Esophagus mucosa (tissue), 1 donor: Measurements from ENCODE around the gene CBX7. TPM values are rescaled to one million over a fixed set of nuclear protein-coding genes. Genes with fewer than 3 reads are reported as not detected.
"Not testable (repeated sequence)": the region's sequence is repeated elsewhere in the genome, so short reads cannot be mapped to it uniquely, and the experiment has no call there.

Source experiments
- ATAC-seq: fragments of 200-7000 bp; cut with Tn5 transposase; one replicate; pipeline ENCODE4 v1.9.1; 2020
- total RNA-seq: library from RNA; stranded (reverse); gene quantifications from one replicate; pipeline ENCODE4 v1.2.4, GENCODE V29; 2023
- donor health status: DM: yes; HTN: yes; CAD: no.

Gene CBX7
- total RNA-seq, 1 donor from 2014 or later, result 4.5 TPM

- no peak for ATAC-seq
Measured at GRCh38 chr22:39173787-39174497, 21.5 kb upstream of the CBX7 start.

GRCh38 chr22:39173050-39173706, 20.7 kb upstream of the CBX7 start:
- no peak for ATAC-seq

DNA sequence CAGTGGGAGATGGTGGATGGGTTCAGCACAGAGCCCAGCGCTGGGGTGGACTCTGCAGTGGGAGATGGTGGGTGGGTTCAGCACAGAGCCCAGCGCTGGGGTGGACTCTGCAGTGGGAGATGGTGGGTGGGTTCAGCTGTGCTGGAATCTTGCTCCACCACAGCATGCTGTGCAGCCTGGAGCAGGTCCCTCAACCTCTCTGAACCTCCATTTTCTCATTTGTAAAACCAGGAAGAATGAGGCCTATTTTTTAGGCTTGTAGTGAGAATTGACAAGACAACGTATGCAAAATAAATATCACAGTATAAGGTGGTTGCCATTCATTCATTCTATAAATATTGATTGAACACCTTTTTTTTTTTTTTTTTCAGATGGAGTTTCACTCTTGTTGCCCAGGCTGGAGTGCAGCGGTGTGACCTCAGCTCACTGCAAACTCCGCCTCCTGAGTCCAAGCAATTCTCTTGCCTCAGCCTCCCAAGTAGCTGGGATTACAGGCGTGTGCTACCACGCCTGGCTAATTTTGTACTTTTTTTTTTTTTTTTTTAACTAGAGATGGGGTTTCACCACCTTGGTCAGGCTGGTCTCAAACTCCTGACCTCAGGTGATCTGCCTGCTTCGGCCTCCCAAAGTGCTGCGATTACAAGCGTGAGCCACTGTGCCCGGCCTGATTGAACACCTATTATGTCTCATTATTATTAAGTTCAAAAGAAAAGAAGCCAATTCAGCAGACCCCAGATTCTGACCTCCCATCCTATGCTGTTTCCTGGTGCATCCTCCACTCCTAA, 20.0 kb upstream of the CBX7 start:
- ATAC-seq, result not testable (repeated sequence)

DNA sequence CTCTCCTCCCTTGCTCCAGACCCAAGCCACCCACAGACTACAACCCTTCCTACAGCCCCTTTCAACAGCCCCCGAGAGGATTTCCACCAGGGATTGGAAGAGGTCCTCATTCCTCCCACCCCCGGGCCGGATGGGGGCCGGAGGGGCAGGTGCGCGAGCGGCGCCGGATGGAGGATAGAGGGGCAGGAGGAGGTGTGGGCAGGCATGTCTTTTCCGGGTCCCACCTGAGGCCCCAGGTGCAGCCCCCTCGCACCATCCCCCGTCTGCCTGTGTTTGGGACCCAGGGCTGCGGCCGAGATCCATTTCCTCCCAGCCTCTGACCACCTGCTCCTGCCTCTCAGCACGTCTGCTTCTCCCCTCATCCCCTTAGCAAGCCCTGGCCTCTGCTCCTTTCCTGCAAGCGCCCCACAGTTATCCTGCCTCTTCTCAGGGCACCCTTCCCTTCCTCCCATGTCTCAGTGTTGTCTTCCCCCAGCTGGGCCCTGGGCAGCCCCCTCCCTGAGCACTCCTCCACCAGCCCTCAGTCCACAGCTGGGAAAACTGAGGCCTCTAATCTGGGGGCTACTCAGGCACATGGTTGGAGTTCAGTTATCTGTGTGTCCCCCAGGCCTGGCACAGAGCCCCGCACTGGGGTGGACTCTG, 19.3 kb upstream of the CBX7 start:
- no peak for ATAC-seq

DNA sequence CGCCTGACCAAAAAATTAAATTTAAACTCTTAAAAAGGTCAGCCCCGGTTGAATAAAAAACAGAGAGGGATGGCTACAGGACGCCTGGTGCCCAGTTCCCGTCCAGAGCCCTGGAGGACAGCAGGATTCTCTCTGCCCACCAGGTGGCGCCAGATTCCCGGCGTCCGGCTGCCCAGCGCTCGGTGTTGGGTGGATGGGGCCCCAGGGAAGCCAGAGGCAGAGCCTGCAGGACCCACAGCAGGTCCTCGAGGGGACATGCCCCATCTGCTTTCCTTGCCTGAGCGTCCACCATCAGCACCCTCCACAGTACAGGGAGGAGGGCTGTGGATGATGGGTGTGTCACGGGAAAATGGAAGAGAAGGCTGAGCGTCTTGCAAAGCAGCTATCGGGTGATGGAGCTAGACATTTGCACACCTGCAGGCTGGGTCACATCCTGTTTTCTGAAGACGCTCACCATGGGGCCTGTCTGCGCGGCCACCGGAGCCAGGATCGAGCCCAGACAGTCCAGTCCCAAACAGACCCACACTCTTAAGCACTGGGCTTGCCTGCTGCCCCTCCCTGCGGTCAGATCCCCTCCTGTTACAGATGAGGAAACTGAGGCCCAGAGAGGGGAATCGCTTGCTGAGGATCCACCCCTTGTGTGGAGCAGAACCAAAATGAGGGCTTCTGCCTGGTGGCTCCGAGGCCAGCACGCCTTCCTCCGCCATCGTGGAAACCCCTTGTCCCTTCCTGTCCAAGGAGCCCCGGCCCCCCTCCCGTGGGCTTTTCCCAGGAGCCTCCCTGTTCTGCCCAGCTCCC, 18.5 kb upstream of the CBX7 start:
- ATAC-seq, result peak; percentile 78

DNA sequence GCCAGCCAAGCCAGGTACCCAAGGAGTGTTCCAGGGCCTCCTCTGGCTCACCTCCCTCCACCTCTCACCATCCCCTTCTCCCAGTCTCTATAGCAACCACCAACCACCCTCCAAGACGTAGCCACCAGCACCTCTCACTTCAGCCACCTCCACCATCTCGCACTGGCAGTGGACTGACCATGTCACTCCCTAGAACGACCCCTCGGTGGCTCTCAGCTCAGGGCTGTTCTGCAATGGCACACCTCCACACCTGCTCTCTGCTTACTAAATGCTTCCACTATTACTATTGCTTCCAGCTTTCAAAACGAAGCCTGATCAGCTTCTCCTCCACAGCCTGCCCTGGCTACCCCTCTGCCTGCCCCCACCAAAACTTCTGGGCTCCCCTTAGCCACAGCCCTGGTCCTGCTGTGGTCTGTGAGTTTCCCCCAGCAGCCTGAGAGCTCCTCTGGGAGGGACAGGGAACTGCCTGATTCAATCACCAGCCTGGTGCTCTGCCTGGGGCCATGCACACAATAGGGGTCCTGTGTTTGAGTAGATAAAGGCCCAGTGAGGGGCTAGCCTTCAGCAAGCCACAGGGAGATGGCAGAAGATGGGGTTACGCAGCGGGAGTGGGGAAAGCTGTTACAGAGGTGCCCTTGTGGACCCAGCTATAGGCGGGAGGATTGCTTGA, 17.5 kb upstream of the CBX7 start:
- ATAC-seq, result no peak

DNA sequence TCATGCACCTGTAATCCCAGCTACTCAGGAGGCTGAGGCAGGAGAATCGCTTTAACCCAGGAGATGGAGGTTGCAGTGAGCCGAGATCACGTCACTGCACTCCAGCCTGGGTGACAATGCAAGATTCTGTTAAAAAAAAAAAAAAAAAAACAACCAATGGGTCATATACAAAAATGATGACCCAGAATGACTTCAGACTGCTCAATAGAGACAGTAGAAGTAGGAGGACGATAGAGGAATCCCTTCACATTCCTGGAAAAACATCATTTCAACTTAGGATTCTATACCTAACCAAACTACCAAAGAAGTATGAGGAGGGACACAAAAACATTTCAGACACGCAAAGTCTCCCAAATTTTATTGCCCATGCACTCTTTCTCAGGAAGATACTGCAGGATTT, 14.1 kb upstream of the CBX7 start:
- ATAC-seq, result no peak

GRCh38 chr22:39156093-39156492, 3.6 kb upstream of the CBX7 start:
- not testable (repeated sequence) for ATAC-seq

GRCh38 chr22:39155421-39155820, 2.9 kb upstream of the CBX7 start:
- ATAC-seq, result no peak

GRCh38 chr22:39153220-39153717, 789 bp upstream of the CBX7 start:
- peak; percentile 2 for ATAC-seq

GRCh38 chr22:39152024-39152510, 413 bp downstream of the CBX7 start:
- ATAC-seq, result no peak

DNA sequence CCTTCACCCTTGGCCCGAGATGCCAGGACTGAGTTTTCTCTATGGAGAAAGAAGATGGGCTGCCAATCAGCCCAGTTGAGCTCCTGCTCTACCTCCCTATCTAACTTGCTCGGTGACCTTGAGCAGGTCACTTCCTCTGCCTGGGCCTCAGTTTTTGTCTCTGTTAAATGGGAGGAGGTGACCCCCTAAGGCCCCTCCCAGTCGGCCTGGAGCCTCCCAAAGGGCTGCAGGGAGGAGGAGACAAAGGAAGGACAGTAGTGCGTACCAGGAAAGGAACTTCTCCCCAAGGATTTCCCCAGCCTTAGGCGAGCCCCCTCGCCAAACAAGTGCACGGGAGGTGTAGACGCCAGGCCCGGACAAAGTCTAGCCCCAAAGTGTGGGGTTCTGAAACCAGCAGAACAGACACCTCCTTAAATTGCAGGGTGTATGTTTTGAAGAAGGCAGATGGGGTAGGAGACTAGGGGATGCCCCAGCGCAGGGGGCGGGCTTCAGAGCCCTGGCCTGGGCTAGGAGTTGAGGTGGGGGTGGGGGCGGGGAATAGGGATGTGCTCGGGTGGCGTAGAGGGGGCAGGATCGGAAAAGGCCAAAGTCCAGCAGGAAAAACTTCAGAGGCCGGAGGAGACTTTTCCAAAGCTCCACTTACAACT, 1.0 kb downstream of the CBX7 start:
- no peak for ATAC-seq

- ATAC-seq, result no peak
Measured at GRCh38 chr22:39150848-39151215, 1.6 kb downstream of the CBX7 start.

GRCh38 chr22:39149915-39150847, 2.3 kb downstream of the CBX7 start:
- no peak for ATAC-seq

- ATAC-seq, result no peak
Measured at GRCh38 chr22:39148727-39149535, 3.5 kb downstream of the CBX7 start.

DNA sequence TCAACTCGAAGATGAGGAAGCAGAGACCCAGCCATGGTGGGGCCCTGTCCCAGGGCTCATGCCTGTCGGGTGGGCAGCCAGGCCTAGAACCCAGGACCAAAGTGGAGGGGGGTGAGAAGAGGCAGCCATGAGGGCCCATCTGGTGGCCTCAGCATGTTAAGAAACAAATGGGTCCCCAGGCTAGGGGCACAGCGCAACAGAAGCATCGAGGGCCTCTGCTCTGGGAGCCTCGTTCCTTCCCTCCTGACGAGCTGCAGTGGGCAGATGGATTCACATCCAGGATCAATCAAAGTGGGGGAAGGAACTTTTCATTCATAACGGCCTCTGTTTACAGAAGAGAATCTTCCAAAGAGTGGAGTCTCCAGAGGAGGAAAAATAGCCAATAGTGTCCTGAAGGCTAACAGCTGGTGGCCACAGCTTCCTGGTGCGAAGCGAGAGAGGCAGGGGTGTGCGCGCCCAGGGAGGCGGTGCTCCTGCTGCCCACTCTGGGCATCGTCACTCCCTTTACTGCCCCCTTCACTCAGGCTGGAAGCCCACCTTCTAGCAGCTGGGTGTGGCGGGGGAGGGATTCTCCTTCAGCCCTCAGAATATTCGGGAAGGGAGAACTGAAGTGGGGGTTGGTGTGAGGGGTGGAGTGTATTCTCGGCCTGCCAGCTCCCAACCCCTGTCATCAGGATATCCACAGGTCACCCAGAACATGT, 4.3 kb downstream of the CBX7 start:
- ATAC-seq, result no peak

DNA sequence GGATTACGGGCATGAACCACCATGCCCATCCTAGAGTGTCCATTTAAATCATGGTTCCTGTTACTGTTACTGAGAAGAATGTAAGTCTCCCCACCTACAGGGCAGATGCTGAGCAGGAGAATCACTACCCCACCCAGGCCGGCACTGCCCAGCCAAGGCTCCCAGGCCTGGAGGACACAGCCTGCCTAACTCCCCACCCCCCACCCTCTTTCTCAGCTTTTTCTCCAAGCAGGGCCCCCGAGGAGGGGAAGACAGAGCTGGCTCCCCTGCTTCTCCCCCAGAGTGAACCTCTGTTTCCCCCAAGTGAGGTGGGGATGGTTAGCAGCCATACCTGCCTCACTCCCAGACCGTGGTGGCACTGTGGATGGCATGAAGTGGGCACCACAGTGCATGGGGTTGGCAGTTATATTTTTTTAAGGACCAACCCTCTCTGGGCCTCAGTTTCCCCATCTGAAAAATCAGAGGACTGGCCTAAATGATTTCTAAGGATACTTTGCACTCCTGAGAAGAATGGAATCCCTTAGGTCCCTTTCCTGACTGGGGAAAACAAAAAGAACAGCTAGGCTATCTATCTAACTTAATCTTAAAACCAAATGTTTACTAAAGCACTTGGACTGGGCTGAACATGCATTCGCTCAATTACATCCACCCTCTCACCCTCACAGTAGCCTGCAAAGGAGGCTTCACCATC, 5.0 kb downstream of the CBX7 start:
- ATAC-seq, result no peak
